Left colon (tissue), 2 donors: ENCODE measurements around the gene C5AR2. TPM values are rescaled to one million over a fixed set of nuclear protein-coding genes. Genes with fewer than 3 reads are reported as not detected.
A peak's percentile ranks its signal among the peaks of the same experiment; 100 is the strongest.
"Not testable (repeated sequence)": the region's sequence is repeated elsewhere in the genome, so short reads cannot be mapped to it uniquely, and the experiment has no call there.

Source experiments
- ATAC-seq: fragments of 200-7000 bp; cut with Tn5 transposase; one replicate; pipeline ENCODE4 v1.9.1; 2020; ENCODE audit warnings: mild to moderate bottlenecking, moderate library complexity
- DNase-seq, 2 donors: peaks; one replicate each; pipeline ENCODE4 v3.0.0-alpha.2; 2020
- intact Hi-C, 2 donors: fragments of 100-400 bp; cut with DNase I in 1 of 2; cut with micrococcal nuclease in 1 of 2; formaldehyde crosslinking; loops; one replicate each; pipeline versions ENCODE4 v1.11.2 to v1.14.0; 2022; cut with DNase I, micrococcal nuclease
- total RNA-seq, 2 donors: library from RNA; stranded (reverse); fragmentation: NEBNext Ultra II Directional; extraction: Animal tissue kit (Norgen Biotek cat#: 25700); gene quantifications; one replicate each; pipeline ENCODE4 v1.2.1, GENCODE V29; 2021
- donor health status: DM: no; HTN: no; CAD: no.
- donor health status: DM: yes; HTN: yes; CAD: no.

C5AR2 gene
- total RNA-seq, 2 donors from 2014 or later = 0.46 to 2.3 TPM

GRCh38 chr19:47377208-47377701 is 45.3 kb downstream of the C5AR2 start:
- DNase-seq (no peak), ATAC-seq (no peak)
- intact Hi-C loops = no loop called here

GRCh38 chr19:47377801-47378200 is 45.8 kb downstream of the C5AR2 start:
- intact Hi-C loops = no loop called here
- ATAC-seq (no peak), DNase-seq (no peak)

GRCh38 chr19:47378246-47378645 is 46.3 kb downstream of the C5AR2 start:
- no peak for ATAC-seq
- intact Hi-C loops = no loop called here
- no peak for DNase-seq

- ATAC-seq = no peak
- intact Hi-C loops = no loop called here
- no peak for DNase-seq
Measured at GRCh38 chr19:47379381-47379938, 47.5 kb downstream of the C5AR2 start.

- intact Hi-C loops = no loop called here
- DNase-seq (no peak), ATAC-seq (no peak)
Measured at GRCh38 chr19:47380559-47380958, 48.6 kb downstream of the C5AR2 start.

GRCh38 chr19:47381121-47381520 is 49.1 kb downstream of the C5AR2 start:
- ATAC-seq (no peak), DNase-seq (no peak)
- intact Hi-C loops = no loop called here

- ATAC-seq = peak; percentile 9
Measured at GRCh38 chr19:47381653-47382279, 49.8 kb downstream of the C5AR2 start.

GRCh38 chr19:47383890-47384289 is 51.9 kb downstream of the C5AR2 start:
- DNase-seq, ATAC-seq, intact Hi-C loops: not testable (repeated sequence)

More at GRCh38 chr19:47381653-47382279, 49.8 kb downstream of the C5AR2 start:
- peak in 1 of 2 donors; percentile 16 for DNase-seq
- intact Hi-C loops = no loop called here

- intact Hi-C loops, DNase-seq, ATAC-seq: not testable (repeated sequence)
Measured at GRCh38 chr19:47384533-47384932, 52.6 kb downstream of the C5AR2 start.

GRCh38 chr19:47386582-47386981 is 54.6 kb downstream of the C5AR2 start:
- intact Hi-C loops, ATAC-seq, DNase-seq: not testable (repeated sequence)

GRCh38 chr19:47387623-47388022 is 55.6 kb downstream of the C5AR2 start:
- intact Hi-C loops, DNase-seq, ATAC-seq: not testable (repeated sequence)

GRCh38 chr19:47388721-47389120 is 56.7 kb downstream of the C5AR2 start:
- intact Hi-C loops, DNase-seq: not testable (repeated sequence)
- peak; percentile 29 for ATAC-seq

- intact Hi-C loops = no loop called here
- no peak for DNase-seq
- ATAC-seq = no peak
Measured at GRCh38 chr19:47389150-47389556, 57.2 kb downstream of the C5AR2 start.

GRCh38 chr19:47390533-47391488 is 58.8 kb downstream of the C5AR2 start:
- ATAC-seq (no peak), DNase-seq (no peak)
- intact Hi-C loops = loop anchor here in 1 of 2 donors (10.0 kb wide), 1 partner anchor 86 kb away; the partner anchor contains the start of gene C5AR1

GRCh38 chr19:47391510-47392223 is 59.7 kb downstream of the C5AR2 start:
- intact Hi-C loops = loop anchor here in 1 of 2 donors (10.0 kb wide), 1 partner anchor 87 kb away; the partner anchor contains the start of gene C5AR1

More at GRCh38 chr19:47391510-47392223, 59.7 kb downstream of the C5AR2 start:
- peak; percentile 79 for ATAC-seq
- peak; percentile 43 to 76 for DNase-seq
